Tibial artery (tissue), 4 donors: ENCODE data around the gene GRID2IP.

Source experiments
- DNase-seq, 2 donors: peaks; one replicate each; pipeline ENCODE4 v3.0.0-alpha.2; 2019
- H3K27ac ChIP-seq, 2 donors: fragments of 200-600 bp; sonication (generic) in 1 of 2; 1 replicate in 1 of 2; 2 replicates in 1 of 2; pipeline ENCODE4 v1.5.1; 2018 to 2019; ENCODE audit warnings: mild to moderate bottlenecking in 1 of 2
- H3K27me3 ChIP-seq, 2 donors: fragments of 200-600 bp; sonication (generic) in 1 of 2; one replicate each; pipeline versions ENCODE4 v1.5.1 to v1.6.0; 2016 to 2019
- H3K36me3 ChIP-seq, 3 donors: fragments of 200-600 bp; sonication (generic) in 2 of 3; one replicate each; pipeline ENCODE4 v1.5.1; 2016 to 2019; ENCODE audit warnings: mild to moderate bottlenecking in 2 of 3
- H3K4me1 ChIP-seq, 4 donors: fragments of 200-600 bp; sonication (generic) in 2 of 4; 1 replicate in 3 of 4; 2 replicates in 1 of 4; pipeline ENCODE4 v1.5.1; 2016 to 2019
- H3K4me3 ChIP-seq, 2 donors: fragments of 200-600 bp; sonication (generic) in 1 of 2; 1 replicate in 1 of 2; 2 replicates in 1 of 2; pipeline ENCODE4 v1.5.1; 2018 to 2019; ENCODE audit warnings: mild to moderate bottlenecking in 2 of 2
- H3K9me3 ChIP-seq, 3 donors: fragments of 200-600 bp; sonication (generic) in 1 of 3; one replicate each; pipeline ENCODE4 v1.5.1; 2016 to 2019
- intact Hi-C: fragments of 100-400 bp; cut with DNase I; formaldehyde crosslinking; loops from one replicate; pipeline ENCODE4 v1.15.0; 2023; ENCODE audit warnings: low total_unique reads
- TF ChIP-seq, protein P1 (sequence below), 2 experiments: fragments of 200-600 bp in 1 of 2; fragments of 450-650 bp in 1 of 2; IDR thresholded peaks; one replicate each; pipeline ENCODE4 v1.5.1; 2017 to 2019; ENCODE audit warnings: antibody characterized with exemption in 2 of 2, mild to moderate bottlenecking in 1 of 2, moderate library complexity in 1 of 2

Gene GRID2IP

DNA sequence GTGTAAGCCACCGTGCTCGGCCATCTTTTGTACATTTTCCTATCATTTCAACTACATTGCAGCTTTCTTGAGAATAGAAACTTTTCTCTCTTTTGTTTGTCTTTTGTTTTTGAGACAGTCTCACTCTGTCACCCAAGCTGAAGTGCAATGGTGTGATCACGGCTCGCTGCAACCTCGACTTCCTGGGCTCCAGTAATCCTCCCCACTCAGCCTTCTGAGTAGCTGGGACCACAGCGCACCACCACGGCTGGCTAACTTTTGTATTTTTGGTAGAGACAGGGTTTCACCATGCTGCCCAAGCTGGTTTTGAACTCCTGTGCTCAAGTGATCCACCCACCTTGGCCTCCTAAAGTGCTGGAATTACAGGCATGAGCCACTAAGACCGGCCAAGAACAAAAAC lies 72.2 kb downstream of the GRID2IP start:
- DNase-seq, result no peak
- Histone ChIP-seq H3K27me3 (no peaks in the 10 kb centered on the region), H3K36me3 (no peaks in the 10 kb centered on the region), H3K4me1 (peaks cover 0 to 76% (median 32%) of the 10 kb centered on the region in 4 donors), H3K4me3 (no peak overlapping the region), H3K27ac (no peak overlapping the region), H3K9me3 (no peaks in the 10 kb centered on the region)
- TF ChIP-seq, protein P1, sequence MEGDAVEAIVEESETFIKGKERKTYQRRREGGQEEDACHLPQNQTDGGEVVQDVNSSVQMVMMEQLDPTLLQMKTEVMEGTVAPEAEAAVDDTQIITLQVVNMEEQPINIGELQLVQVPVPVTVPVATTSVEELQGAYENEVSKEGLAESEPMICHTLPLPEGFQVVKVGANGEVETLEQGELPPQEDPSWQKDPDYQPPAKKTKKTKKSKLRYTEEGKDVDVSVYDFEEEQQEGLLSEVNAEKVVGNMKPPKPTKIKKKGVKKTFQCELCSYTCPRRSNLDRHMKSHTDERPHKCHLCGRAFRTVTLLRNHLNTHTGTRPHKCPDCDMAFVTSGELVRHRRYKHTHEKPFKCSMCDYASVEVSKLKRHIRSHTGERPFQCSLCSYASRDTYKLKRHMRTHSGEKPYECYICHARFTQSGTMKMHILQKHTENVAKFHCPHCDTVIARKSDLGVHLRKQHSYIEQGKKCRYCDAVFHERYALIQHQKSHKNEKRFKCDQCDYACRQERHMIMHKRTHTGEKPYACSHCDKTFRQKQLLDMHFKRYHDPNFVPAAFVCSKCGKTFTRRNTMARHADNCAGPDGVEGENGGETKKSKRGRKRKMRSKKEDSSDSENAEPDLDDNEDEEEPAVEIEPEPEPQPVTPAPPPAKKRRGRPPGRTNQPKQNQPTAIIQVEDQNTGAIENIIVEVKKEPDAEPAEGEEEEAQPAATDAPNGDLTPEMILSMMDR (IDR thresholded peaks at IDR 0.05), result no peak
- intact Hi-C loops, result no loop called here

DNA sequence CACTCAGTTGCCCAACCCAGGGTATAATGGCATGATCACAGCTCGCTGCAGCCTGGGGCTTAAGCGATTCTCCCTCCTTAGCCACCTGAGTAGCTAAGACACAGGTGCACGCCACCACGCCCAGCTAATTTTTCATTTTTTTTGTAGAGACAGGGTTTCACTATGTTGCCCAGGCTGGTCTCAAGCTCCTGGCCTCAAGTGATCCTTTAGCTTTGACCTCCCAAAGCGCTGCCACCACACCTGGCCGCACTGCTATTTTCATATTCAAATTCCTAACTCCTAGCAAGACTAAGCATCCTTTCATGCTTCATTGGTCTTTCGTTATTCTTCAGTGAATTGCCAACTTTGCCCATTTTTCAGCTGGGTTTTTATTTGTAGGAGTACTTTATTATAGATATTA lies 73.1 kb downstream of the GRID2IP start:
- no peak overlapping the region for H3K27ac ChIP-seq

DNA sequence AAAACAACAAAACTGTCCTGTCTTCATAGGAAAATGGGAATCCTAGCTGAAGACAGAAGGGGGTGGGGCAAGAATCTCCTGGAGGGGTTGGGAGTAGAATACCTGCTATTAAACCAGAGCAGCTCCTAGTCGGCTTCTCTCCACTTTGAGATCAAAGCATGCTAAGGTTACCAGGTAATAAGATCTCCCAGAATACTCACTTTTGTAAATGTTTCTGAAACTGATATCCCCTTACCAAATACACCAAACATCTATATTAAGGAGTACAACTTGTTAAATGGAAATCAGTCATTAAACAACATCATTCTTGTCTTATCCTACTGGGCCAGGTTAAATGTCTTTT lies 74.0 kb downstream of the GRID2IP start:
- Histone ChIP-seq H3K27ac (no peak overlapping the region), H3K4me1 (peaks cover 0 to 69% (median 28%) of the 10 kb centered on the region in 4 donors), H3K27me3 (no peaks in the 10 kb centered on the region), H3K36me3 (peaks cover 4 to 11% (median 10%) of the 10 kb centered on the region in 3 donors), H3K9me3 (no peaks in the 10 kb centered on the region), H3K4me3 (no peak overlapping the region)
- intact Hi-C loops, result no loop called here
- TF ChIP-seq, protein P1 (IDR thresholded peaks at IDR 0.05), result no peak
- no peak for DNase-seq

More for the DNA sequence above, 73.1 kb downstream of the GRID2IP start:
- DNase-seq, result no peak
- Histone ChIP-seq H3K4me3 (no peak overlapping the region), H3K27me3 (no peaks in the 10 kb centered on the region), H3K4me1 (peaks cover 0 to 76% (median 32%) of the 10 kb centered on the region in 4 donors), H3K36me3 (peaks cover 1 to 6% (median 3%) of the 10 kb centered on the region in 3 donors), H3K9me3 (no peaks in the 10 kb centered on the region)
- TF ChIP-seq, protein P1 (IDR thresholded peaks at IDR 0.05), result no peak
- intact Hi-C loops, result no loop called here

DNA sequence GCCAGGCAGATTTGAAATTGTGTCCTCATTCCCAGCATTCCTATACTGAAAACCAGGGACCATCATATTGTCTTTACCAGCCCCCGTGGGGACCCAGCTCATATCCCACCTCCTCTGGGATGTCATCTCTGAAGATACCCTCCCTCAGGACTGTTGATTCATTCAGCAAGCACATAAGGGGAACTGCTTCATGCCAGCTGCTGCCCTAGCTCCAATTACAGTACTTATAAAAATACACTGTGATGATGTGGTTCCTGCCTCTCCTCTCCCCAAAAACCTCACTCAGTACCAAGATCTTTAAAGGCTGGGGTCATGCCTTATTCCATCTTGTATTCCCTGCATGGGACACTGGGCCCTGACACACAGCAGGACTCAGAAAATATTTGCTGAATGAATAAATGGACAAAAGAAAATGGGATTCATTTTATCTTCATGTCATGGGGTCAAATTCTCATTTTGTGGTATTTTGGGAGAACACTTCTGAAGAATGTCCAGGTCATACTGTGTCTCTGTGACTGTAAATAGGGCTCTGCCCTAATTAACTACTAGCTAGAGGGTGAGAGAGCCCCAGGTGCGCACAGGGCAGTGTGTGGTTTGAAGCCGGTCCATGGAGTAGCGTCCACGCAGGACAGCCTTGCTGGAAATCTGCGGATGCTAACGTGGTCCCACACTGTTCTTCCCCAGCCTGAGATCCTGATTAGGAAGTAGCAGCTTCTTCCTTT lies 74.5 kb downstream of the GRID2IP start:
- DNase-seq, result no peak
- Histone ChIP-seq H3K36me3 (peaks cover 9 to 17% (median 13%) of the 10 kb centered on the region in 3 donors), H3K27ac (no peak overlapping the region), H3K27me3 (no peaks in the 10 kb centered on the region), H3K4me3 (no peak overlapping the region), H3K4me1 (peaks cover 0 to 64% (median 24%) of the 10 kb centered on the region in 4 donors), H3K9me3 (no peaks in the 10 kb centered on the region)
- intact Hi-C loops, result no loop called here
- TF ChIP-seq, protein P1 (IDR thresholded peaks at IDR 0.05), result no peak

DNA sequence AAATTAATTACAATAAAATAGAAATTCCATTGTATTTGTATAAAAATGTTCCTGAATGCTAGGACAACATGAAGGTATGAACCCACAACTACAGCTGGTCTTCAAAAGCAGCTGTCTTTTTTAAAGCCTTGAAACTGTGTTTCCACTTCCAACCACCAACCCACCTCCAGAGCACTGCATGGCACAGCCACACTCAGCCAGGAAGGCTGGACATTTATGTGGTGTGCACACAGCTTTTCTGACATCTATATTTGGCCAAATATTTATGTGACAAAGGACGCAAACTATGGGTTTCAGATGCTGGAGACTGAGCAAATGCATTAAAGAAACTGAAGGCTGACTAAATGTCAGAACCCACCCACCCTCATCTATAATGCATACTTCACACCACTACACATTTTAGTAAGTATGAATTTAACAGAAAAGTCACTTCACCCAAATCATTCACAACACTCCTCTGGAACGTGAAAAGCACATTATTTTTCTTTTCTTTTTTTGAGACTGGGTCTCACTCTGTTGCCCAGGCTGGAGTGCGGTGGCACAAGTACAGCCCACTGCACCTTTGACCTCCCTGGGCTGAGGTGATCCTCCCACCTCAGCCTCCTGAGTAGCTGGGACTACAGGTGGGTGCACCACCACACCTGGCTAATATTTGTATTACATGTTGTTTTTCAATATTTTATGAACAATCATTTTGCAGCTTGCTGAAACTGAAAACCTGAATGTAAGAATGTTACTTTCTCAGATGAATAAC lies 75.7 kb downstream of the GRID2IP start:
- H3K36me3 ChIP-seq, result peaks cover 13 to 24% (median 18%) of the 10 kb centered on the region in 3 donors
- DNase-seq, result no peak
- H3K4me1 ChIP-seq, result peaks cover 0 to 52% (median 17%) of the 10 kb centered on the region in 4 donors
- no peaks in the 10 kb centered on the region for H3K9me3 ChIP-seq
- H3K4me3 ChIP-seq, result no peak overlapping the region
- no peaks in the 10 kb centered on the region for H3K27me3 ChIP-seq
- TF ChIP-seq, protein P1 (IDR thresholded peaks at IDR 0.05), result no peak
- intact Hi-C loops, result no loop called here
- H3K27ac ChIP-seq, result no peak overlapping the region
